CD14-positive monocyte (primary cell): ENCODE measurements around the gene ZCRB1. TPM values are rescaled to one million over a fixed set of nuclear protein-coding genes. Genes with fewer than 3 reads are reported as not detected.
"Not testable (repeated sequence)": the region's sequence is repeated elsewhere in the genome, so short reads cannot be mapped to it uniquely, and the experiment has no call there.

Experiments
- DNase-seq, 3 donors: peaks; one replicate each; pipeline ENCODE4 v3.0.0-alpha.2; 2011 to 2022
- H2AFZ ChIP-seq: 2 replicates; pipeline ENCODE4 v1.6.0; 2012; ENCODE audit warnings: mild to moderate bottlenecking, low read depth, low read length, inconsistent platforms; ENCODE audit not compliant: insufficient read depth, poor library complexity, severe bottlenecking
- H3K27ac ChIP-seq, 2 donors: 1 replicate in 1 of 2; 2 replicates in 1 of 2; pipeline ENCODE4 v1.5.1; 2012 to 2013; ENCODE audit warnings: low read length in 2 of 2, control low read depth in 1 of 2, inconsistent platforms in 1 of 2, low read depth in 1 of 2, mild to moderate bottlenecking in 1 of 2
- H3K27me3 ChIP-seq, 2 donors: one replicate each; pipeline versions ENCODE4 v1.6.0 to v1.6.1; 2011 to 2013; ENCODE audit warnings: low read length in 2 of 2; ENCODE audit not compliant: control insufficient read depth in 2 of 2, insufficient read depth in 2 of 2
- H3K36me3 ChIP-seq, 2 donors: replicated peaks in 1 of 2; 1 replicate in 1 of 2; 2 replicates in 1 of 2; pipeline versions ENCODE4 v1.5.1 to v1.6.1; 2012 to 2013; ENCODE audit warnings: low read length in 2 of 2, control low read depth in 1 of 2, inconsistent platforms in 1 of 2, mild to moderate bottlenecking in 1 of 2; ENCODE audit not compliant: insufficient read depth in 2 of 2, control insufficient read depth in 1 of 2
- H3K4me1 ChIP-seq, 2 donors: 1 replicate in 1 of 2; 2 replicates in 1 of 2; pipeline versions ENCODE4 v1.5.1 to v1.6.1; 2012 to 2013; ENCODE audit warnings: low read length in 2 of 2, control low read depth in 1 of 2, inconsistent platforms in 1 of 2, mild to moderate bottlenecking in 1 of 2, moderate library complexity in 1 of 2; ENCODE audit not compliant: insufficient read depth in 2 of 2, control insufficient read depth in 1 of 2
- H3K4me2 ChIP-seq: replicated peaks from 2 replicates; pipeline ENCODE3; 2012; ENCODE audit warnings: low read length, moderate library complexity, mild to moderate bottlenecking; ENCODE audit not compliant: poor library complexity, severe bottlenecking; ENCODE audit errors: extremely low read depth
- H3K4me3 ChIP-seq, 3 experiments: fragments of 200-600 bp in 1 of 3; sonication (generic) in 1 of 3; replicated peaks in 1 of 3; 1 replicate in 2 of 3; 2 replicates in 1 of 3; pipeline ENCODE4 v1.5.1; 2011 to 2013; ENCODE audit warnings: low read length in 3 of 3, mild to moderate bottlenecking in 3 of 3, control low read depth in 2 of 3, low read depth in 2 of 3, inconsistent platforms in 1 of 3, moderate library complexity in 1 of 3
- H3K79me2 ChIP-seq: 2 replicates; pipeline ENCODE4 v1.6.0; 2012; ENCODE audit warnings: mild to moderate bottlenecking, control low read depth, inconsistent platforms, low read length, moderate library complexity; ENCODE audit not compliant: insufficient read depth
- H3K9ac ChIP-seq: 2 replicates; pipeline ENCODE4 v1.6.0; 2017; ENCODE audit warnings: low read length, mild to moderate bottlenecking; ENCODE audit not compliant: insufficient read depth, poor library complexity, severe bottlenecking
- H3K9me3 ChIP-seq, 2 donors: replicated peaks in 1 of 2; 1 replicate in 1 of 2; 2 replicates in 1 of 2; pipeline versions ENCODE4 v1.5.1 to v1.6.1; 2012 to 2013; ENCODE audit warnings: low read length in 2 of 2, control low read depth in 1 of 2; ENCODE audit not compliant: control insufficient read depth in 1 of 2, insufficient read depth in 1 of 2
- H4K20me1 ChIP-seq: 2 replicates; pipeline ENCODE4 v1.6.0; 2012; ENCODE audit warnings: mild to moderate bottlenecking, low read length, control low read depth, moderate library complexity; ENCODE audit not compliant: insufficient read depth
- H3K27ac Mint-ChIP-seq, 7 donors: one replicate each; pipeline ENCODE4 v1.8.0; 2020; ENCODE audit warnings: mild to moderate bottlenecking in 7 of 7, mixed read lengths in 7 of 7, moderate library complexity in 6 of 7, inconsistent platforms in 2 of 7
- H3K27me3 Mint-ChIP-seq, 3 donors: one replicate each; pipeline ENCODE4 v1.8.0; 2021 to 2022; ENCODE audit warnings: low read depth in 3 of 3, mild to moderate bottlenecking in 3 of 3, mixed read lengths in 3 of 3, moderate library complexity in 3 of 3, inconsistent platforms in 1 of 3
- H3K36me3 Mint-ChIP-seq, 2 donors: one replicate each; pipeline ENCODE4 v1.8.0; 2020; ENCODE audit warnings: mixed read lengths in 2 of 2, inconsistent platforms in 1 of 2, mild to moderate bottlenecking in 1 of 2
- H3K4me1 Mint-ChIP-seq: one replicate; pipeline ENCODE4 v1.8.0; 2020; ENCODE audit warnings: mild to moderate bottlenecking, mixed read lengths
- H3K4me3 Mint-ChIP-seq, 2 donors: one replicate each; pipeline ENCODE4 v1.8.0; 2020; ENCODE audit warnings: mild to moderate bottlenecking in 2 of 2, mixed read lengths in 2 of 2, moderate library complexity in 1 of 2
- H3K9me3 Mint-ChIP-seq, 7 donors: one replicate each; pipeline ENCODE4 v1.8.0; 2020 to 2022; ENCODE audit warnings: mixed read lengths in 7 of 7, mild to moderate bottlenecking in 6 of 7, moderate library complexity in 6 of 7, inconsistent platforms in 2 of 7
- CTCF ChIP-seq: fragments of 200-600 bp; IDR thresholded peaks from one replicate; pipeline ENCODE4 v1.8.0; 2022; ENCODE audit warnings: antibody characterized with exemption, mild to moderate bottlenecking
- WGBS: methylation state at CpG from one replicate; pipeline ENCODE4 v1.1.5; 2013; ENCODE audit warnings: missing lambda C conversion rate; ENCODE audit not compliant: insufficient coverage; 5-methylcytosine and 5-hydroxymethylcytosine counted together
- intact Hi-C, 2 donors: fragments of 100-400 bp; cut with micrococcal nuclease; formaldehyde crosslinking; loops; one replicate each; pipeline versions ENCODE4 v1.15.0 to v1.15.1; 2023
- polyA plus RNA-seq, 3 donors: library from polyadenylated mRNA; depleted of rRNA in 1 of 3; unstranded in 2 of 3; stranded (reverse) in 1 of 3; fragments of 300-500 nt in 2 of 3; fragments of >200 nt in 1 of 3; fragmentation: Illumina TruSeq in 2 of 3; gene quantifications; 1 replicate in 2 of 3; 2 replicates in 1 of 3; pipeline ENCODE4 v1.2.3, GENCODE V29; 2012 to 2021

The ZCRB1 gene
- polyA plus RNA-seq, 3 donors: 9.2 to 34.4 (median 32.2) TPM

- H3K9me3 ChIP-seq, H2AFZ ChIP-seq, H3K27me3 Mint-ChIP-seq, H3K4me1 ChIP-seq, H3K4me2 ChIP-seq, DNase-seq, H3K4me3 ChIP-seq, H3K4me3 Mint-ChIP-seq, H3K9ac ChIP-seq, H3K4me1 Mint-ChIP-seq, H3K27ac ChIP-seq, intact Hi-C loops, H3K27me3 ChIP-seq, H3K9me3 Mint-ChIP-seq: not testable (repeated sequence)
- Histone ChIP-seq H3K36me3 (peaks cover 14 to 32% of the 10 kb centered on the region in 2 donors), H4K20me1 (peaks cover 12% of the 10 kb centered on the region), H3K79me2 (peaks cover 44% of the 10 kb centered on the region)
- Mint-ChIP-seq H3K36me3 (peaks cover 17 to 31% of the 10 kb centered on the region in 2 donors), H3K27ac (peak overlapping the region in 1 of 7 donors; percentile 13)
- WGBS: 100% methylated on average over 6 of the region's 16 CpGs
Measured at GRCh38 chr12:42349119-42350020, 23.5 kb upstream of the ZCRB1 start.

- no peaks in the 10 kb centered on the region for H3K9me3 ChIP-seq
- H3K4me3 Mint-ChIP-seq: no peak overlapping the region
- H3K36me3 ChIP-seq: peaks cover 3 to 28% of the 10 kb centered on the region in 2 donors
- no CpG with 5 or more reads among the region's 1 CpG for WGBS
- H3K4me2 ChIP-seq: no peak overlapping the region
- TF ChIP-seq CTCF: no peak
- no peak overlapping the region for H3K4me3 ChIP-seq
- H3K4me1 Mint-ChIP-seq: no peaks in the 10 kb centered on the region
- H3K9me3 Mint-ChIP-seq: peaks cover 0 to 7% (median 2%) of the 10 kb centered on the region in 7 donors
- no peak overlapping the region for H2AFZ ChIP-seq
- DNase-seq: no peak
- no peak overlapping the region for H3K9ac ChIP-seq
- H3K27ac ChIP-seq: no peak overlapping the region
- peaks cover 72% of the 10 kb centered on the region for H3K79me2 ChIP-seq
- intact Hi-C loops: no loop called here
- peaks cover 26% of the 10 kb centered on the region for H4K20me1 ChIP-seq
- H3K27ac Mint-ChIP-seq: no peak overlapping the region
- H3K27me3 Mint-ChIP-seq: no peaks in the 10 kb centered on the region
- H3K27me3 ChIP-seq: no peaks in the 10 kb centered on the region
- peaks cover 16 to 29% of the 10 kb centered on the region in 2 donors for H3K36me3 Mint-ChIP-seq
- H3K4me1 ChIP-seq: no peaks in the 10 kb centered on the region
Measured at GRCh38 chr12:42346403-42347002, 20.6 kb upstream of the ZCRB1 start.
